ENCODE data around the gene CGN.

CGN gene

DNA sequence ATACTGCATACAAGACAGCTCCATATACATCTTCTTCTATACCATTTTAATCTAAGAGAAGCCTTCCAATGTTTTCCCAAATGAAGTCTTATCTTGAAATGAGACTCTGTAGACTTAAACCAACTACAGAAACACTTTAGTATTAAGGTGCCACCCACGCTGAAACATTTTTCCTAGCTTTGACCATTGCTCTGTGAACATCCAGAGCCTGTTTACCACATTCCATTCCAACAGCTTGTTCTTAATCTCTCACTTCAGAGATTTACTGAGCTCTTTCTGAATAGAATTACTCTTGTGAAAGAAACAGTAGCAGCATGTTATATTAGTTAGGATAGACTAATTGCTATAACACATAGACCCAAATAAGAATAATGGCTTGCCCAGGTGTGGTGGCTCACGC lies 32.3 kb upstream of the CGN start:
- Histone ChIP-seq H3K27me3 (no peaks in the 10 kb centered on the region), H3K36me3 (no peaks in the 10 kb centered on the region), H4K20me1 (no peaks in the 10 kb centered on the region), H3K27ac (no peak overlapping the region), H3K4me3 (no peak overlapping the region), H3K9ac (no peak overlapping the region), H3K4me1 (no peaks in the 10 kb centered on the region), H3K9me3 (peaks cover 16% of the 10 kb centered on the region), H3K4me2 (no peak overlapping the region)
- no peak for TF ChIP-seq Cebpa-rat (IDR thresholded peaks at IDR 0.05)

DNA sequence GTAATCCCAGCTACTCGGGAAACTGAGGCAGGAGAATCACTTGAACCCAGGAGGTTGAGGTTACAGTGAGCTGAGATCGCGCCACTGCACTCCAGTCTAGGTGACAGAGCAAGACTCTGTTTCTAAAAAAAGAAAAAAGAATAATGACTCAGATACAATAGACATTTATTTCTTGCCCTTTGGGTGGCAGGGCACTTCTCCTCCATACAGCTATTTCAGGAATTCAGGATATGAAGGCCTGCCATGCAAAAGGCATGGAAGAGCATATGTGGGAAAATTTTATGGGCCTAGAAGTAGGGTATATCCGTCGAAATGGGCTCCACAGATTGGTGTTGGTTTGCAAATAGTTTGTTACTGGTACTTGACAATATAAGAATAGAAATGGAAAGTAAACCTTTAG lies 31.7 kb upstream of the CGN start:
- H3K4me2 ChIP-seq = no peak overlapping the region
- peaks cover 16% of the 10 kb centered on the region for H3K9me3 ChIP-seq
- no peaks in the 10 kb centered on the region for H4K20me1 ChIP-seq
- no peaks in the 10 kb centered on the region for H3K27me3 ChIP-seq
- H3K4me1 ChIP-seq = no peaks in the 10 kb centered on the region
- no peak overlapping the region for H3K9ac ChIP-seq
- H3K4me3 ChIP-seq = no peak overlapping the region
- H3K36me3 ChIP-seq = no peaks in the 10 kb centered on the region
- no peak overlapping the region for H3K27ac ChIP-seq
- no peak for TF ChIP-seq Cebpa-rat (IDR thresholded peaks at IDR 0.05)

DNA sequence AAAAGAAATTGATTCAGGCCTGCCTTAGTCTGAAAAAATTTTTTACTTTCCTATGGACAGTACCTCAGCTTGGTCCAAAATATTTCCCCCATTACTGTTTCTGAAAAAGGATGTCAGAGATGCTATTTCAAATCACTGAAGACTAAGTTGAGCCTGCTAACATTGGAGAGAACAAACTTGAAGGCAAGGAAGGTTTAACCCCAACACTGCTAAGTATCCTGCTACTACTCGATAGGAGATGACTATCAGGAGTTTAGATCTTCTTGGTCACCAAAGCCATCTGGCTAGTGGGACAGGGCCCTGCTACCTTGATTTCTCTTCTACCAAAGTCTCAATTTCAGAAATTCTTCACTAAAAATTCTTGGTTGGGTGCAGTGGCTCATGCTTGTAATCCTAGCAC lies 29.2 kb upstream of the CGN start:
- Histone ChIP-seq H3K4me1 (no peaks in the 10 kb centered on the region), H3K36me3 (no peaks in the 10 kb centered on the region), H3K9ac (no peak overlapping the region), H3K9me3 (peaks cover 16% of the 10 kb centered on the region), H3K4me3 (no peak overlapping the region), H3K27me3 (no peaks in the 10 kb centered on the region), H3K4me2 (no peak overlapping the region), H3K27ac (no peak overlapping the region), H4K20me1 (no peaks in the 10 kb centered on the region)
- TF ChIP-seq Cebpa-rat (IDR thresholded peaks at IDR 0.05) = no peak

DNA sequence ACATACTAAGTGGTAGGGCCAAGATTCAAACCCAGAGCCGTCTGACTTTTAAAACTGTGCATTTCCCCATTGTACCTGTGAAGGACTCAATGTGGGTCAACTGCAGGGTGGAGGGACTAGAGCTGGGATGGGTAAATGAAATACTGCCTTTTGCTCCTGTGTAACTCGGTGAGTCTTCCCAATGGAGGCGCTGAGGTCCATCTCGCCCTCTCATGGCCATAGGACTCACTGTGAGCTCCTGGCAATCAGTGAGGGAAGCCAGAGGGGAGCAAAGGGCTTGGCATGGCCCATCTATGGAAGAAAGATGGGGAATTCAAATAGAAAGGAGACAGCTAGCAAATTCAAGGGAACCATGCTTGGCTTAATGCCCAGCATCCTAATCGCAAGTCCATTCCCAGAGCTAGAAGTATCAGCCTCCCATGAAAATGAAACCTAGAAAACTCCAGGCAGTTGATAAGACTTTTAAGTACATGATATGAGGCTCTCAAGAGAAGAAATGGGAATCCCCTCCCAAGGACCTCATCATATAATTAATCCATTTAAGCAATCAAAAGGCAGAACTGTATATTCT lies 25.4 kb upstream of the CGN start:
- no peak for TF ChIP-seq Cebpa-rat (IDR thresholded peaks at IDR 0.05)
- H3K4me1 ChIP-seq = no peaks in the 10 kb centered on the region
- no peaks in the 10 kb centered on the region for H4K20me1 ChIP-seq
- H3K4me3 ChIP-seq = no peak overlapping the region
- no peak overlapping the region for H3K27ac ChIP-seq
- peaks cover 16% of the 10 kb centered on the region for H3K9me3 ChIP-seq
- H3K9ac ChIP-seq = no peak overlapping the region
- no peak overlapping the region for H3K4me2 ChIP-seq
- H3K27me3 ChIP-seq = no peaks in the 10 kb centered on the region
- no peaks in the 10 kb centered on the region for H3K36me3 ChIP-seq

DNA sequence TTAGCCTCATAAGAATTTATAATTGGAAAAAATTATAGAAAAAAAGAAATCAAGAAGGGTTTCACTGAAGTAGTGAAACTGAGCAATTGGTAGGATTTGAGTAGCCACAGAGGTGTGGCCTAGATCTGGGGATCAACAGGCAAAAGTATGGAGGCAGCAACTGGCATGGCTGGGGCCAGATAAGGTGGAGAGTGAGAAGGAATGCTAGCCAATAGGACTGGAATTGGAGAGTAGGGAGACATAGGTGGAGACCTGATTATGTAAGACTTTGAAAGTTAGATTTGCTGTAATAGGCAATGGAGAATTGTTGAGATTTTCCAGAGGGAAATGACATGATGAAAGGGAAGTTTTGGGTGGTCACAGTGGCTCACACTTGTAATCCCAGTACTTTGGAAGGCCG lies 24.6 kb upstream of the CGN start:
- no peak overlapping the region for H3K27ac ChIP-seq
- no peak overlapping the region for H3K9ac ChIP-seq
- H3K4me2 ChIP-seq = no peak overlapping the region
- no peak for TF ChIP-seq Cebpa-rat (IDR thresholded peaks at IDR 0.05)
- no peak overlapping the region for H3K4me3 ChIP-seq
- H3K36me3 ChIP-seq = no peaks in the 10 kb centered on the region
- H3K27me3 ChIP-seq = no peaks in the 10 kb centered on the region
- no peaks in the 10 kb centered on the region for H4K20me1 ChIP-seq
- H3K4me1 ChIP-seq = no peaks in the 10 kb centered on the region
- peaks cover 9% of the 10 kb centered on the region for H3K9me3 ChIP-seq

DNA sequence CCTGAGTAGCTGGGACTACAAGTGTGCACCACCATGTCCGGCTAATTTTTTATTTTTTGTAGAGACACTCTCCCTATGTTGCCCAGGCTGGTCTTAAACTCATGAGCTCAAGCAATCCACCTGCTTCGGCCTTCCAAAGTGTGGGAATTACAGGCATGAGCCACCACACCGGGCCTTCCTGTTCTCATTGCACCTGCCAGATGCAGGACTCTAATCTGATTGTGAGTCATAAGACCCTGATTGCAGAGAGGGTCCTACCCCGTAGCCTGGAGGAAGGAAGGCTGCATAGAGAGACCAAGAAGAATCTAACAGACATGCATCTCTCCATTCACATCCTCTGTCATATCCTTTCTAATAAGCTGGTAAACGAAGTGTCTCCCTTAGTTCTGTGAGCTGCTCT lies 19.5 kb upstream of the CGN start:
- Histone ChIP-seq H4K20me1 (no peaks in the 10 kb centered on the region), H3K27me3 (no peaks in the 10 kb centered on the region), H3K36me3 (no peaks in the 10 kb centered on the region), H3K27ac (no peak overlapping the region), H3K4me2 (no peak overlapping the region), H3K9ac (no peak overlapping the region), H3K9me3 (no peaks in the 10 kb centered on the region), H3K4me1 (no peaks in the 10 kb centered on the region), H3K4me3 (no peak overlapping the region)
- no peak for TF ChIP-seq Cebpa-rat (IDR thresholded peaks at IDR 0.05)

DNA sequence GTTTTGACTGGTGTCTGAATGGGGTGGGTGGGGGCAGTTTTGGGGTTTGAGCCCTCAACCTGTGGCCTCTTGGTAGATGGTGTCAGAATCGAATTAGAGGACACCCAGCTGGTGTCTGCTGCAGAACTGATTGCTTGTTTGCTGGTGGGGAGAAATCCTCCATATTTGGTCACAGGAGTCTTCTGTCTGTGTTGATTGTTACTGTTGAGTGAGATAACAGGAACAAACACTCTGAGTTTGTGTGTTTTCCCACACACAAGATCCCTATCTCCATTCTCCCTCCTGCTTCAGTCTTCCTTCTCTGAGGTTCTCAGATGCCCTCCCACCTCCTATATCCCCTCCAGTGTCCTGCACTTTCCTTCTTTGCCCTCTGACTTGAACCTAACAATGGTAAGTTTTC lies 19.1 kb upstream of the CGN start:
- Histone ChIP-seq H3K4me1 (no peaks in the 10 kb centered on the region), H3K27me3 (no peaks in the 10 kb centered on the region), H3K9me3 (no peaks in the 10 kb centered on the region), H3K9ac (no peak overlapping the region), H3K27ac (no peak overlapping the region), H3K4me3 (no peak overlapping the region), H3K4me2 (no peak overlapping the region), H3K36me3 (no peaks in the 10 kb centered on the region), H4K20me1 (no peaks in the 10 kb centered on the region)
- TF ChIP-seq Cebpa-rat (IDR thresholded peaks at IDR 0.05) = no peak

DNA sequence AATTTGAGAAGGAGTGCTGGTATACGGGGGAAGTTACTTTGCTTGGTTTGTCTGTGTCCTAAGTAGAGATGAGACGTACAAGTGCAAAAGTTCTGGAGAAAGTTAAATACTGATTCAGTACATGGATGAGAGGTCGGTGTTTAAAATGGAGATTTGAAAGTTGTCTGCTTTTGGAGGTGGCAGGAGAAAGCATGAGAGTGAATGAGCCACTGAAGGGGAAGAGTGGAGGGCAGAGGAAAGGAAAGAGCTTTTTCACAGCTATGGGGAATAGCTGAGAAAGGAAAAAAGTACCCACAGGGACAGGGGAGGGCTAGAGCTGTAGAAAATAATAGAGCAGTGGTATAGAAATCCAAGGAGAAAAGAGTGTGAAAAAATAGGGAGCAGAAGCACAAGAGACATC lies 18.1 kb upstream of the CGN start:
- no peaks in the 10 kb centered on the region for H3K9me3 ChIP-seq
- no peak overlapping the region for H3K4me3 ChIP-seq
- no peak overlapping the region for H3K9ac ChIP-seq
- H4K20me1 ChIP-seq = no peaks in the 10 kb centered on the region
- no peak for TF ChIP-seq Cebpa-rat (IDR thresholded peaks at IDR 0.05)
- H3K36me3 ChIP-seq = no peaks in the 10 kb centered on the region
- H3K27me3 ChIP-seq = no peaks in the 10 kb centered on the region
- no peak overlapping the region for H3K4me2 ChIP-seq
- no peak overlapping the region for H3K27ac ChIP-seq
- no peaks in the 10 kb centered on the region for H3K4me1 ChIP-seq

DNA sequence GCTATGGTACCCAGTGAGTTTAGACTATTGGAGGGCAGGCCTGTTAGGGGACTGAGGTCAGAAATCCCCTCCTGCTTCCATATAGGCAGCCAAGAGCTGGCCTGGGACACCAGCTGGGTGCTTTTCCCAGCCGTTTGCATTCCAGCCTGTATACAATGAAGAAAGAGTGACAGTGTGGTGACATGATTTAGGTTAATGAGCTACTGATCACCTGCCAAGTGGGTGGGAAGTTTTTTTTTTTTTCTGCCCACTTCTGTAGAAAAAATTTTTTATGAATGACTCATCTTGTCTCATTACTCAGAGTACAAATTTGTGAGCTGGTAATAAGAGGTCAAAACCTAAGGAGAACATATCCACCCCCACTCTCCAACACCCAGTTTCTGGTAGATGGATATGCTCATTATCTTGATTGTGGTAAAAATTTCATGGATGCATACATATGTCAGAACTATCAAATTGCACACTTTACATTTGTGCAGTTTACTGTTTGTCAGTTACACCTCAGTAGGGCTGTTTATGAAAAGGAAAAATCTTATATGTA lies 16.4 kb upstream of the CGN start:
- no peak overlapping the region for H3K27ac ChIP-seq
- no peaks in the 10 kb centered on the region for H3K4me1 ChIP-seq
- H3K9ac ChIP-seq = no peak overlapping the region
- TF ChIP-seq Cebpa-rat (IDR thresholded peaks at IDR 0.05) = no peak
- H3K4me3 ChIP-seq = no peak overlapping the region
- H4K20me1 ChIP-seq = no peaks in the 10 kb centered on the region
- no peaks in the 10 kb centered on the region for H3K27me3 ChIP-seq
- H3K4me2 ChIP-seq = no peak overlapping the region
- no peaks in the 10 kb centered on the region for H3K9me3 ChIP-seq
- H3K36me3 ChIP-seq = no peaks in the 10 kb centered on the region

DNA sequence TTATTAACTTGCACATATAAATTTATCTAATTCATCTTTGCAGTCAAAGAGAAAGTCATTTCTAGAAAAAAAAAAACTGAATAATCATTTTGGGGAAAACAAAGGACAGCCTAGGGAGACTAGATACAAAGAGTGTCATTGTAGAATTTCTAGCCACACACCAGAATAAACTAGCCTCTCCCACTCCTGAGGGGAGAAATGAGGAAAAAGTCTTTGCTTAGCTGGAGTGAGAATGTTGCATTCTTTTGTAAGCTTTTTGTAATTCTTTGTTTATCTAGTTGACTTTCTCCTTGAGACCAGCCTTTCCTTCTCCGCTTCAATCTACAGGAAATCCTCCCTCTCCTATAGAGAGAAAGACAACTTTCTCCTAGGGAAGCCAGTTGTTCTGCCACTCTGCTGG lies 15.9 kb upstream of the CGN start:
- no peak for TF ChIP-seq Cebpa-rat (IDR thresholded peaks at IDR 0.05)
- Histone ChIP-seq H4K20me1 (no peaks in the 10 kb centered on the region), H3K9me3 (no peaks in the 10 kb centered on the region), H3K27ac (no peak overlapping the region), H3K9ac (no peak overlapping the region), H3K4me1 (no peaks in the 10 kb centered on the region), H3K4me2 (no peak overlapping the region), H3K36me3 (no peaks in the 10 kb centered on the region), H3K27me3 (no peaks in the 10 kb centered on the region), H3K4me3 (no peak overlapping the region)

DNA sequence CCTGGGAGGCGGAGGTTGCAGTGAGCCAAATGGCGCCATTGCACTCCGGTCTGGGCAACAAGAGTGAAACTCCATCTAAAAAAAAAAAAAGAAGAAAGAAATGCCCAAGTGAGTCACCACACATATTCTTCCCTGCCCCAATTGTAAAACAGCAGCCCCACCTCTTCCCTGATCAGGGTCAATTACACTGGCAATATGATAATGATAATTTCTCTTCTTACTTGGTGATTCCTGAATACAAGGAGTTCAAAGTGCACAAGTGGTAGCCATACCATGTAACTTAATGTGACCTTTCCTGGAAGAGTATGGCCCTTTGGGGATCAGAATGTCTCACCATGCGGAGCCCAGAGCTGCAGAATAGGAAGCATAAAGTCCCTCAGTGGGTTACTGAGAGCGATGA lies 11.8 kb upstream of the CGN start:
- Histone ChIP-seq H3K36me3 (no peaks in the 10 kb centered on the region), H3K4me1 (no peaks in the 10 kb centered on the region), H3K4me2 (no peak overlapping the region), H3K4me3 (no peak overlapping the region), H3K27me3 (no peaks in the 10 kb centered on the region), H3K27ac (no peak overlapping the region), H3K9ac (no peak overlapping the region), H3K9me3 (no peaks in the 10 kb centered on the region), H4K20me1 (no peaks in the 10 kb centered on the region)
- no peak for TF ChIP-seq Cebpa-rat (IDR thresholded peaks at IDR 0.05)
